Measurements from ENCODE around the gene ZBP1. TPM values are rescaled to one million over a fixed set of nuclear protein-coding genes. Genes with fewer than 3 reads are reported as not detected.

ZBP1 gene
- total RNA-seq, 1 donor from 2014 or later, result 10.1 TPM

- intact Hi-C loops (cut with micrococcal nuclease), result no loop called here
Observed at GRCh38 chr20:57658833-57659516, 38.7 kb upstream of the ZBP1 start.

DNA sequence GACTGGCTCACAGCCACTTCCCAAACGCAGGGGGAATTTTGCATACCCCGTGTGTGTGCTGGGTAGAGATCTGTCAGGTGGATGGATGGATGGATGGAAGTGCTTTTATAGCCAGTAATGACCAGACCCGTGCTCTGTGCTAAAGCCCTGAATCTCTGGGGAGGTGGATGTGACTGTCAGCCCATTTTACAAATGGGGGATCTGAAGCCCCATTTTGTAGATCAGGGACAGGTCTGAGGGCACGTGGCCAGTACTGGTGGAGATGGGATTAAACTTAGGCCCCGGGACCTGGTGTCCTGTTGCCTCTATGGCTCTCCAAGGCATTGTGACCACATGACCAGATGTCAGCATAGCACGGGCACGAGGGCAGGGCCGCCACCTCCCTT, 38.2 kb upstream of the ZBP1 start:
- intact Hi-C loops (cut with micrococcal nuclease), result no loop called here

DNA sequence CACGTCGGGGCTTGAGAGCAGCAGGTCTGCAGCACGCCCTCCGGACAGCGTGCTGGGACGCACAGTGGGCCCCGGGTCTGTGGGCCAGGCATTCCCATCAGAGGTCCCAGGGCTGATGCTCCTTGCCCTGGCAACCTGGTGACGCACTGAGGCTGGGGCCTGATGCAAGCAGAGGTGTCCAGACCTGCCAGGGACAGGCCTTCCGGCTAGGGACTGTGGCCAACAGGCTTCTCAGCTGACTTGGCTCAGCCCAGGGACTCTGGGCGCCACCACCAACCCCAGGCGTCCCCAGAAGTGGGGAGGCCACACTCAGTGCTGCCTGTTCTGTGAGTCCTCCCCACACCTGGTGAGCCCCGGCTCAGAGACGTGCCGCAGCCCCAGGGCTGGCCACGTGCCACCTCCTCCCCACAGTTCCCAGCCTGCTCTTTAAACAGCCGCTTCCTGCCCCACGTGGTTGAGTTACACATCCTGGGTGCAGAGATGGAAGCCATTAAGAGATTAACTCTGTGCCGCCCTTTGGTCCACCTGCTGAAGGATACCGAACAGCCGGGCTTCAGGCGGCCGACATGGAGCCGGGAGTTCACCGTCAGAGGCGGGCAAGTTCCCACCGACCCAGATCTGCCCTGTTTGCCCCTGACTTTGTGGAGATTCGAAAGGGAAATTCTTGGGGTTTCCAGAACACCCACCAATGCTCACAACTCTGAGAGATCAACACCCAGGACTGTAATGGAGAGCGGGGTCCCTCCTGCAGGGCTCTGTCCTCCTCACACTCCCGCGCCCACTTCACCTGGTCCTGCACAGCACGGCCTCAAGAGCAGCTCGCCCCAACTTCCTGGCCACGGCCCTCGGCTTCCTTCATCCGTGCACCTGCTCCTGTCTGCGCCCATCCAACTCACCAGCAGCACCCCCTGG, 37.6 kb upstream of the ZBP1 start:
- intact Hi-C loops (cut with micrococcal nuclease), result no loop called here

GRCh38 chr20:57656821-57657534, 36.8 kb upstream of the ZBP1 start:
- intact Hi-C loops (cut with micrococcal nuclease), result no loop called here

DNA sequence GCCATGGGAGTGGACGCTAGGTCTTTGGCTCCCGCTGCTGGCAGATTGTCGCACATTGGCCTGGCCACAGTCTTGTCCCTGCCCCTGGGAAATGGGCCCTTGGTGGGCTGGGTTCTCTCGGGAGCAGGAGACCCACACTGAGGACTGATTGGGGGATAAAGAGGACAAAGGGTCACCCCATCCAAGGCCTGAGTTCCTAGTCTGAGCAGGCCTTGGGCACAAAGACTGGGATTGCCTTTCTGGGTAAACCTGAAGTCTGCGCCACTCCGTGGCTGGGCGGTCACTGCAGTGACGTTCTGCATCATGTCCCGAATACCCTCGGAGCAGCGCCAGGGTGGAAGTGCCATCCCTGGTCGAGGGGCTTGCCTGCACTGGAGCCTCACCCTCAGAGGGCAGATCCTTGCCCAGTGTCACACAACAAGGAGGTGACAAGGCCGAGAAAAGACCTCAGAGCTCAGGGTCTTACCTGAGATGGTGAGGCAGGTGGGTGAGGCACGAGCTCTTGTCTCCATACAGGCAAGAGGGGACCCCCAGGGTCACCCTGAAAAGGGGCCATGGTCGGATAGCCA, 36.1 kb upstream of the ZBP1 start:
- intact Hi-C loops (cut with micrococcal nuclease), result no loop called here

DNA sequence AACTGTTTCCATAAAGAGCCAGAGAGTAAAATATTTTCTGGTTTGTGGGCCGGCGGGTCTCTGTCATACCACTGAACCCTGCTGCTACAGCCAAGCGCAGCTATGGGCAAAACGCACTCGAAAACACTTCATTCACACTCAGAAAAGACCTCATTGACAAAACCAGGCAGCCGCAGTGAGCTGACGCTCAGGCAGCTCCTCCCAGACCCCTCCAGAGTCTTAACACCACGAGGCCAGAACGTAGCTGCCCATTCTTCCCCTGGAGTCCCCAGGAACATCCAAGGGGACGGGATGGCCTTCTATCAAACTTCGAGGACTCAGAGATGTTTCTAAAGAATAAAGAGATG, 35.6 kb upstream of the ZBP1 start:
- intact Hi-C loops (cut with micrococcal nuclease), result loop anchor here (2.0 kb wide), 3 partner anchors 35 to 523 kb away; partner anchors contain the start of gene ZBP1

DNA sequence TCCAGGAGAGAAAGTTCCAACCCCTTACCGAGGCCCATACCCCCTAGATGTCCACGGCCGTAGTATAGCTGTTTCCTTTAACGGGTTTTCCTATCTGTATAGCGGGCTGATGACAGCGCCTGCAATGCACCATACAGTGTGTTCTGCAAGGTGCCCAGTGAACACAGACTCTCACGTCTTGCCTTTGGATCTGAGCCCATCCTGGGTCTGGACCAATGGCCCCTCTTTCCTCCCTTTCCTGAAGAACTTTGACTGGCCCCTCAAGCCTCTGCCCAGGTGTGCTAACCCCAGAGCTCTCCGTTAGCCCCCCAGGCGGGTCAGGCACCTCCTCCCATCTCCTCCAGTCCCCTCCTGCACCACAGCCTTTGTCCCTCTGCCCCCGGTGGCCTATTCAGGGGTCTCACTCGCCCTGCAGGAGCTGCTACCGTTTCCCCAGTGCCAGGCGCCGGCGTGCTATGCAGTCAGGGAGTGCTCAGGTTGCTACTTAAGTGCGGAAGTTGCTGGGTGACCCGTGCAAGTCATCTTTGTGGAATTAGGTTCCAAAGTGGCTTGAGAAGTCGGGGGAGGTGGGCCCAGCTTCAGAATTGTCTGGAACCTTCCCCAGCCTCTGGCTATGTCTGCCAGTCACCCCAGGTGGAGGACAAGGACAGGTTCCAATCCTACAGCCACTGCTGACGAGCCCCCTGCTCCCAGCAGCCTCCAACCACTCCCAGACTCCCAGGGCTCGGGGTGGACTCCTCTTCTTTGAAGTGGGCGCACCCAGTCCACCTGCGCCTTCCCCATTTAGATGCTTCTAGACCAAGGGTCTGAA, 35.0 kb upstream of the ZBP1 start:
- intact Hi-C loops (cut with micrococcal nuclease), result loop anchor here (2.0 kb wide), 3 partner anchors 34 to 524 kb away; partner anchors contain the start of gene ZBP1

- intact Hi-C loops (cut with micrococcal nuclease), result loop anchor here (2.0 kb wide), 3 partner anchors 34 to 524 kb away; partner anchors contain the start of gene ZBP1
Observed at GRCh38 chr20:57654363-57654997, 34.3 kb upstream of the ZBP1 start.

DNA sequence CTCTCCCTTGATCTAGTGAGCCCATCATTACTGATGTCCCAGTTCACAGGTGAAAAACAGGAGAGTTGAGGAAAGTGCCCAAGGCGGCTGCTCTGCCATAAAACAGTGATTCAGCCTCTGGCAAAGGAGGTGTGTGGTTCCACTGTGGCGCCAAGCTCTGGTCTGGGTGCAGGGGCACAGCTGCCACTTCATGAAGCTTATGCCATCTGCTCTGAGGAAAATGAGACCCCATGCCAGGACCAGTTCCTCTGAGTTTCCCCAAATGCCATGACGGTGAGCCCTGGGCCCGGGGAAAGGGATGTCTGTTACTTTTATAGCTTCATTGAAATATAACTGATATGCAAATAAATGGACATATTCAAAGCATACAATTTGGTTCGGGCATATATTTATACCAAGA, 33.7 kb upstream of the ZBP1 start:
- intact Hi-C loops (cut with micrococcal nuclease), result loop anchor here (2.0 kb wide), 3 partner anchors 33 to 525 kb away; partner anchors contain the start of gene ZBP1

DNA sequence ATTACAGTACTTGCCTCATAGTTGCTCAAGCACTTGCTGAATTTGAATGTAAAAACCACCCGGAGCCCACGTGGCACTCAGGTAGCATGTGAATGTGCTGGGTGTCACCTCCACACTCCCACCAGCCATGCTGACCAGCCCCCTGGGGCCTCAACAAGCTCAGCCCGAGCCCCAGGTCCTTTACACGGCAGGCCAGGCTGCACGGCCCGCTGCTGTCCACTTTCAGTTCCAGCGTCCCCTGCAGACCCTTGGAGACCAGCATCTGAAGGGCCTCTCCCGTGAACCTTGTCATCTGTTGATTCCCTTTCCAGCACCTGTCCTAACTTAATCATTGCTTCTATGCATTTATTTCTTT, 33.3 kb upstream of the ZBP1 start:
- intact Hi-C loops (cut with micrococcal nuclease), result no loop called here

DNA sequence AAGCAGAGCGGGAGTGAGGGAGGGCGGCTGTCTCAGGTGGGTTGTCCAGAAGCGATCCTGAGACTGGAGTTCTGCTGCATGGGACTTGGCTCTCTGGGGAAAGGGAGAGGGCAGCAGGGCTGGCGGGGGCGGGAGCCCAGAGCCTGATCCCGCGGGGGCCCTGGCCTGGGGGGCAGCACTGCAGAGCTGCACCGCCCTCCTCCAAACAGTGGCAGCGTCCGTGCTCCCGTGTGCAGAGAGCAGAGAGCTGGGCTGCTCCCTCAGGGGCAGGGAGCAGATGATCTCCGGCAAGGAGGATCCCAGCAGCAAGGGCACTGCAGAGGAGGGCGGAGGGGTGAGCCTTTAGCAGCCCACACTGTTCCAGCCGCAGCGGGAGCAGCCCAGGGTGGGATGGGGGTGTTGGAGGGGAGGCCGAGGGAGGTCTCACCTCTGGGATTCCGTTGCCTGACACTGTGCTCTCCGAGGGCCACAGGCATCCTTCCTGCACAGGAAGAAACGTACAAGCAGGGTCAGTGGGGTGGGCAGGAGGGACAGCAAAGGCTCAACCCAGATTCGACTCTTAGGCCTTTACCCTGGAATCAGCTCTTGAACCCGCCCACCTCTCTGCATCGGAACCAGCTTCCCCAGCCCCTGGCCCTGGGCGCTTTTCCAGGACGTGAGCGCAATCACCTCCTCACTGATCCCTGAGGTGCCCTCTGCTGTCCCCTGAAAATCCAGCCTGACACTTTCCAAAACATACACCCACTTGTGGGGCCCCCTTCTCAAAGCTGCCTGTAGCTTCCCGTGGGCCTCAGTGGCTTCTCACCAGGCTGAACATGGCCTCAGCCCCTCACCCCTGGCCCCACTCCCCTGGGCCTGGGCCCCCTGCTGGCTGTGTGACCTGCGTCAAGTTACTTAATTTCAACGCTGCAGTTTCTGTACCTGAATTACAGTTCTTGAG, 32.6 kb upstream of the ZBP1 start:
- intact Hi-C loops (cut with micrococcal nuclease), result no loop called here

DNA sequence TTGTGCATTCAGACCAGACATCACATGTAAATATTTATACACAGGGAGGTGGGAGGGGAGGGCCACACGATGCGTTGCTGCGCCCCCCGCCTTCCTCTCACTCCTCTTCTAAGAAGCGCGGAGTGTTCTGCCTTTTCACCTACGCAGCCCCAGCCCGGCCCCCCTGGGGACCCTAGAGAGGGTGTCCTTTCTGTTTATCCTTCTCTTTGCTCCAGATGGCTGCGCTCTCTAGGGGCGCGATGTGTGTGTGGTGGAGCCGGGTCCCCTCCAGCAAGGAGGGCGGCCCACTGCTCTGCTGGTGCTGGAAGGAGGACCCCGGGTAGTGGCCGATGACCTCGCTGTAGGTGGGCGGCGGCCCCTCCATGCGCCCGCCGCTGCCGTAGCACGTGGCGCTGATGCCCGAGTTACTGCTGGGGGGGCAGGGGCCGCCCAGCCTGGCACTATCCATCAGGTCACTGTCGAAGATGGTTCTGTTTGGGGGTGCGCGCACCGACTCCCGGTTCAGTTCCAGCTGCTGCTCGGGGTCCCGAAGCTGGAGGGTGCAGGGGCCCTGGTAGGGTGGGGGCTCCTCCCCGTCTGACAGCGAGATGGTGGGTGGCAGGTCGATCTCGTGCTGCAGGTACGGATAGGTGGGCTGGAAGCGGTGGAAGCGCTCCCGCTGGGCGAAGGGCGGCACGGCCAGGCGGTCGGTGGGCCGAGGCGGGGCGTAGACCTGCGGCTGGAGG, 31.8 kb upstream of the ZBP1 start:
- intact Hi-C loops (cut with micrococcal nuclease), result no loop called here

GRCh38 chr20:57650756-57651483, 30.7 kb upstream of the ZBP1 start:
- intact Hi-C loops (cut with micrococcal nuclease), result no loop called here

- intact Hi-C loops (cut with micrococcal nuclease), result no loop called here
Observed at GRCh38 chr20:57650266-57650665, 30.0 kb upstream of the ZBP1 start.

- intact Hi-C loops (cut with micrococcal nuclease), result no loop called here
Observed at GRCh38 chr20:57649617-57650015, 29.4 kb upstream of the ZBP1 start.

GRCh38 chr20:57648878-57649616, 28.8 kb upstream of the ZBP1 start:
- intact Hi-C loops (cut with micrococcal nuclease), result no loop called here

Data from T-helper 2 cell treated with Interferon-gamma antibody and Interleukin-4, amounts not matched to agents 100 ng/mL and 5 ng/mL, for 36 hours (primary cell).